GM12878 (cell line): ENCODE results near the gene CRTC3. TPM values are rescaled to one million over a fixed set of nuclear protein-coding genes. Genes with fewer than 3 reads are reported as not detected.

Experiments
- ATAC-seq: fragments of 200-7000 bp; cut with Tn5 transposase; 3 replicates; pipeline ENCODE4 v1.9.1; 2020; ENCODE audit warnings: mild to moderate bottlenecking, moderate library complexity
- BruUV-seq: library from RNA; stranded (reverse); fragments of 400-500 nt; replicated peaks from 2 replicates; lab custom pipeline; 2021; lab: Mats Ljungman, UMichigan
- CTCF ChIA-PET: fragments of 300-600 bp; sonication (Branson Sonifier 250); formaldehyde crosslinking; extraction: SDS; loops from one replicate; lab custom pipeline; 2021; ENCODE audit warnings: inconsistent platforms; lab: Yijun Ruan, JAX
- POLR2A ChIA-PET: fragments of 350-600 bp; formaldehyde crosslinking; extraction: SDS; loops from one replicate; lab custom pipeline; 2021; ENCODE audit warnings: inconsistent platforms; lab: Charles Lee
- RAD21 ChIA-PET: fragments of 300-600 bp; sonication (Branson Sonifier 250); formaldehyde crosslinking; loops from one replicate; lab custom pipeline; 2023; ENCODE audit warnings: antibody characterized with exemption; ENCODE audit not compliant: unreplicated experiment; lab: Charles Lee
- SMC1A ChIA-PET: fragments of 300-600 bp; sonication (Branson Sonifier 250); formaldehyde crosslinking; loops from one replicate; lab custom pipeline; 2023; ENCODE audit not compliant: unreplicated experiment, uncharacterized antibody; lab: Charles Lee
- DNase-seq: peaks from one replicate; pipeline ENCODE4 v3.0.0-alpha.2; 2011; ENCODE audit warnings: low read depth, low spot score
- FAIRE-seq: peaks from 3 replicates; lab custom pipeline; 2011; peaks lifted over from hg19 to GRCh38; lab: Jason Lieb, UNC
- H2AFZ ChIP-seq: 2 replicates; pipeline ENCODE4 v1.6.0; 2011; ENCODE audit warnings: low read depth, low read length, control low read depth; ENCODE audit not compliant: control insufficient read depth
- H3K27ac ChIP-seq: 2 replicates; pipeline ENCODE4 v1.5.1; 2011; ENCODE audit warnings: control low read depth; ENCODE audit not compliant: control insufficient read depth, insufficient read depth
- H3K27me3 ChIP-seq, 2 experiments: replicated peaks in 1 of 2; 2 replicates each; pipeline versions ENCODE4 v1.6.0 to v1.6.1; 2011; ENCODE audit warnings: low read length in 1 of 2; ENCODE audit not compliant: control insufficient read depth in 2 of 2, insufficient read depth in 2 of 2
- H3K36me3 ChIP-seq, 2 experiments: 2 replicates each; pipeline ENCODE4 v1.5.1; 2011; ENCODE audit warnings: low read length in 1 of 2; ENCODE audit not compliant: control insufficient read depth in 2 of 2, insufficient read depth in 2 of 2
- H3K4me1 ChIP-seq: 2 replicates; pipeline ENCODE4 v1.6.1; 2011; ENCODE audit warnings: mild to moderate bottlenecking, low read length, moderate library complexity, mixed read lengths; ENCODE audit not compliant: control insufficient read depth, insufficient read depth
- H3K4me2 ChIP-seq: 2 replicates; pipeline ENCODE4 v1.6.0; 2011; ENCODE audit warnings: control low read depth; ENCODE audit not compliant: control insufficient read depth, insufficient read depth
- H3K4me3 ChIP-seq: fragments of 200-600 bp; sonication (generic); 2 replicates; pipeline ENCODE4 v1.5.1; 2016
- H3K79me2 ChIP-seq: 2 replicates; pipeline ENCODE4 v1.6.0; 2011; ENCODE audit warnings: low read length; ENCODE audit not compliant: control insufficient read depth, insufficient read depth
- H3K9ac ChIP-seq: 2 replicates; pipeline ENCODE4 v1.8.0; 2011; ENCODE audit warnings: low read length, control low read depth, mixed read lengths; ENCODE audit not compliant: control insufficient read depth, insufficient read depth
- H3K9me3 ChIP-seq: replicated peaks from 3 replicates; pipeline ENCODE4 v1.5.1; 2011; ENCODE audit warnings: mild to moderate bottlenecking, low read length; ENCODE audit not compliant: control insufficient read depth, insufficient read depth
- H4K20me1 ChIP-seq: 2 replicates; pipeline ENCODE4 v1.6.0; 2011; ENCODE audit not compliant: control insufficient read depth, insufficient read depth
- ATF2 ChIP-seq: IDR thresholded peaks from 2 replicates; pipeline ENCODE4 v1.6.1; 2012; ENCODE audit warnings: low read length, inconsistent platforms
- CBFB ChIP-seq: IDR thresholded peaks from 2 replicates; pipeline ENCODE4 v1.6.1; 2016; ENCODE audit warnings: antibody characterized with exemption, low read depth
- ESRRA ChIP-seq: IDR thresholded peaks from 2 replicates; pipeline ENCODE4 v1.6.1; 2012; ENCODE audit warnings: mild to moderate bottlenecking, low read length, improper control_type of control experiment
- ETV6 ChIP-seq, 2 experiments: fragments of 450-650 bp in 1 of 2; IDR thresholded peaks in 1 of 2; conservative IDR thresholded peaks in 1 of 2; 2 replicates each; pipeline ENCODE4 v1.6.1; 2014; ENCODE audit warnings: antibody characterized with exemption in 1 of 2, borderline replicate concordance in 1 of 2, low read depth in 1 of 2, mild to moderate bottlenecking in 1 of 2, moderate library complexity in 1 of 2
- JUNB ChIP-seq: IDR thresholded peaks from 2 replicates; pipeline ENCODE4 v1.6.1; 2016; ENCODE audit warnings: antibody characterized with exemption, mild to moderate bottlenecking
- NFIC ChIP-seq: IDR thresholded peaks from 2 replicates; pipeline ENCODE4 v1.6.1; 2012; ENCODE audit warnings: low read depth, mild to moderate bottlenecking, inconsistent platforms, low read length, moderate library complexity
- NFYB ChIP-seq: IDR thresholded peaks from 2 replicates; pipeline ENCODE4 v1.6.1; 2011; ENCODE audit warnings: low read depth, mild to moderate bottlenecking, low read length, improper control_type of control experiment, moderate library complexity; ENCODE audit not compliant: insufficient read depth
- POLR2AphosphoS5 ChIP-seq: IDR thresholded peaks from 2 replicates; pipeline ENCODE4 v1.6.1; 2011; ENCODE audit warnings: mild to moderate bottlenecking, low read length, inconsistent platforms
- SIX5 ChIP-seq: IDR thresholded peaks from 2 replicates; pipeline ENCODE4 v1.6.1; 2011; ENCODE audit warnings: mild to moderate bottlenecking, low read depth, low read length, moderate library complexity; ENCODE audit not compliant: severe bottlenecking
- SPI1 ChIP-seq: IDR thresholded peaks from 2 replicates; pipeline ENCODE4 v1.6.1; 2011; ENCODE audit warnings: low read depth, mild to moderate bottlenecking, low read length, moderate library complexity, borderline replicate concordance; ENCODE audit not compliant: insufficient read depth
- ZZZ3 ChIP-seq: IDR thresholded peaks from 2 replicates; pipeline ENCODE4 v1.6.1; 2011; ENCODE audit warnings: low read depth; ENCODE audit not compliant: control insufficient read depth, insufficient read length
- WGBS: methylation state at CpG from one replicate; pipeline ENCODE4 v1.1.6; 2016; ENCODE audit warnings: low lambda C conversion rate; ENCODE audit not compliant: insufficient replicate concordance, insufficient coverage; ENCODE audit errors: missing lambda C conversion rate; 5-methylcytosine and 5-hydroxymethylcytosine counted together
- in situ Hi-C: fragments of 300-500 bp; cut with MboI; formaldehyde crosslinking; loops from 9 replicates; pipeline ENCODE4 v1.14.3; 2018; ENCODE audit warnings: mixed read lengths
- intact Hi-C: fragments of 100-400 bp; cut with micrococcal nuclease; formaldehyde crosslinking; loops from one replicate; pipeline ENCODE4 v1.14.2; 2022; ENCODE audit not compliant: unreplicated experiment
- polyA plus RNA-seq, 11 experiments: library from polyadenylated mRNA; depleted of rRNA in 4 of 11; unstranded in 6 of 11; stranded (reverse) in 5 of 11; fragments of >200 nt; fragmentation: Nextera tagmentation in 4 of 11; fragmentation: Illumina TruSeq in 1 of 11; extraction: Ambion mirVana in 4 of 11; extraction: Trizol in 1 of 11; gene quantifications; 1 replicate in 1 of 11; 2 replicates in 10 of 11; pipeline versions ENCODE4 v1.2.1 to v1.2.3, GENCODE V29; 2011 to 2016; ENCODE audit warnings: inconsistent platforms in 2 of 11, missing spikeins in 2 of 11, low read depth in 1 of 11
- total RNA-seq, 4 experiments: library from RNA; depleted of rRNA in 3 of 4; stranded (reverse); fragments of >200 nt in 3 of 4; fragmentation: Illumina TruSeq in 1 of 4; extraction: Trizol in 1 of 4; gene quantifications; 2 replicates each; pipeline versions ENCODE4 v1.2.1 to v1.2.3, GENCODE V29; 2013 to 2021
- TF ChIP-seq, protein P1 (sequence below): fragments of 450-650 bp; IDR thresholded peaks from 2 replicates; pipeline ENCODE4 v1.6.1; 2016; ENCODE audit warnings: mild to moderate bottlenecking
- TF ChIP-seq, protein P2 (sequence below): fragments of 450-650 bp; IDR thresholded peaks from 2 replicates; pipeline ENCODE4 v1.6.1; 2017; ENCODE audit warnings: mild to moderate bottlenecking

CRTC3 gene
- total and polyA plus RNA-seq, 10 of the 15 experiments (the other 5 are each of a cell fraction or from before 2014, with no cell fraction given), result 3.5 to 36.9 (median 18.9) TPM

DNA sequence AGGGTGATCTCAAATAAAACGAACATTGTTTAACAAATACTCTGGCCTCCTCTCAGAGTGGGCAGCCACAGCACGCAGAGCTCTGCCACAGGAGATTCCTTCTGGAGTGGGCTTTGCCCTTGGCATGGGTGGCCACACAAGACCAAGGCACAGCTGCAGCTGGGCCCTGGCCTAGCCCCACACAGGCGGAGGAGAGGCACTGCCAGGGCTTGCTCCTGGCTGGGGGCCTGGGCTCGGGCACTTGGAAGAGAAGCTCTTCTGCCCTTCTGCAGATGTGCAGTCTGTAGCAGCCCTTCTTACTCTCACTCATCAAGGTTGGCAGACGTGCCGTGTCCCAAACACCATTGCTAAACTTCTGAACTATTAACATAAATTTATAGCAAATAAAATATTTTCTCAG, 67.2 kb downstream of the CRTC3 start (continued):
- no peak for TF ChIP-seq ATF2

- ATAC-seq (peak; percentile 55), DNase-seq (peak; percentile 68), FAIRE-seq (peak; percentile 86)
- intact Hi-C loops (loop anchor here (5.0 kb wide), 4 partner anchors 35 to 275 kb away; no protein-coding TSS in a partner anchor), in situ Hi-C loops (no loop called here)
- no peaks in the 10 kb centered on the region; the same call in 2 of the 3 replicates for H3K9me3 ChIP-seq
- ChIA-PET RAD21 (interaction anchor here (0.9 to 2.8 kb wide), 19 partner anchors 9 to 334 kb away, joined by 3 to 16 read pairs (median 4); partner anchors contain the start of gene CRTC3), CTCF (interaction anchor here (0.5 to 2.1 kb wide), 20 partner anchors 8 to 293 kb away, joined by 3 to 14 read pairs (median 5); partner anchors contain the start of gene FES), SMC1A (interaction anchor here (0.9 to 3.2 kb wide), 14 partner anchors 34 to 296 kb away, joined by 3 to 17 read pairs (median 4); no protein-coding TSS in a partner anchor), POLR2A (interaction anchor here (1.0 to 1.6 kb wide), 3 partner anchors 24 to 210 kb away, joined by 3 to 5 read pairs (median 4); partner anchors contain the start of gene IQGAP1)
- H3K4me3 ChIP-seq, result peak overlapping the region; percentile 44; the same call in 1 of the 2 replicates
- H3K27ac ChIP-seq, result peak overlapping the region; percentile 82
- peak overlapping the region; percentile 61 for H3K4me2 ChIP-seq
- TF ChIP-seq ZZZ3 (no peak), NFYB (0 out of 2 replicates have a peak, but pooled peaks have one; percentile 34), SIX5 (peak; percentile 10), CBFB (no peak; the same call in 1 of the 2 replicates), SPI1 (0 out of 2 replicates have a peak, but pooled peaks have one; percentile 1), NFIC (peak; percentile 54; the same call in 1 of the 2 replicates), POLR2AphosphoS5 (0 out of 2 replicates have a peak, but pooled peaks have one; percentile 23), JUNB (peak; percentile 41; the same call in 1 of the 2 replicates), ESRRA (no peak), ETV6 (conservative IDR thresholded peaks at IDR 0.05 in 1 of 2, IDR thresholded peaks at IDR 0.05 in 1 of 2; ENCODE audit: borderline replicate concordance in 1 of 2, low read depth in 1 of 2) (peak in 1 of 2 experiments; percentile 60; a peak in 1 of 4 replicates)
- TF ChIP-seq, protein P1, sequence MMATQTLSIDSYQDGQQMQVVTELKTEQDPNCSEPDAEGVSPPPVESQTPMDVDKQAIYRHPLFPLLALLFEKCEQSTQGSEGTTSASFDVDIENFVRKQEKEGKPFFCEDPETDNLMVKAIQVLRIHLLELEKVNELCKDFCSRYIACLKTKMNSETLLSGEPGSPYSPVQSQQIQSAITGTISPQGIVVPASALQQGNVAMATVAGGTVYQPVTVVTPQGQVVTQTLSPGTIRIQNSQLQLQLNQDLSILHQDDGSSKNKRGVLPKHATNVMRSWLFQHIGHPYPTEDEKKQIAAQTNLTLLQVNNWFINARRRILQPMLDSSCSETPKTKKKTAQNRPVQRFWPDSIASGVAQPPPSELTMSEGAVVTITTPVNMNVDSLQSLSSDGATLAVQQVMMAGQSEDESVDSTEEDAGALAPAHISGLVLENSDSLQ, result peak; percentile 78
- TF ChIP-seq, protein P2, sequence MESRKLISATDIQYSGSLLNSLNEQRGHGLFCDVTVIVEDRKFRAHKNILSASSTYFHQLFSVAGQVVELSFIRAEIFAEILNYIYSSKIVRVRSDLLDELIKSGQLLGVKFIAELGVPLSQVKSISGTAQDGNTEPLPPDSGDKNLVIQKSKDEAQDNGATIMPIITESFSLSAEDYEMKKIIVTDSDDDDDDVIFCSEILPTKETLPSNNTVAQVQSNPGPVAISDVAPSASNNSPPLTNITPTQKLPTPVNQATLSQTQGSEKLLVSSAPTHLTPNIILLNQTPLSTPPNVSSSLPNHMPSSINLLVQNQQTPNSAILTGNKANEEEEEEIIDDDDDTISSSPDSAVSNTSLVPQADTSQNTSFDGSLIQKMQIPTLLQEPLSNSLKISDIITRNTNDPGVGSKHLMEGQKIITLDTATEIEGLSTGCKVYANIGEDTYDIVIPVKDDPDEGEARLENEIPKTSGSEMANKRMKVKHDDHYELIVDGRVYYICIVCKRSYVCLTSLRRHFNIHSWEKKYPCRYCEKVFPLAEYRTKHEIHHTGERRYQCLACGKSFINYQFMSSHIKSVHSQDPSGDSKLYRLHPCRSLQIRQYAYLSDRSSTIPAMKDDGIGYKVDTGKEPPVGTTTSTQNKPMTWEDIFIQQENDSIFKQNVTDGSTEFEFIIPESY, result no peak
- H3K4me1 ChIP-seq, result peaks cover 54% of the 10 kb centered on the region
- TSS peak; percentile 84 for BruUV-seq
- no peak overlapping the region; the same call in 1 of the 2 replicates for H2AFZ ChIP-seq
- H3K27me3 ChIP-seq, result no peaks in the 10 kb centered on the region
- H4K20me1 ChIP-seq, result no peaks in the 10 kb centered on the region
- peak overlapping the region; percentile 59 for H3K9ac ChIP-seq
- WGBS, result 15% methylated on average over 2 of the region's 2 CpGs
- peaks cover 4% of the 10 kb centered on the region for H3K79me2 ChIP-seq
- peaks cover 0 to 7% of the 10 kb centered on the region in 2 experiments; a peak in 2 of 4 replicates for H3K36me3 ChIP-seq
Observed at GRCh38 chr15:90597577-90597976, 67.9 kb downstream of the CRTC3 start.
